ENCODE results near the gene MEIS3. TPM values are rescaled to one million over a fixed set of nuclear protein-coding genes. Genes with fewer than 3 reads are reported as not detected.

Gene MEIS3
- total RNA-seq, 2 experiments from 2014 or later: not detected

DNA sequence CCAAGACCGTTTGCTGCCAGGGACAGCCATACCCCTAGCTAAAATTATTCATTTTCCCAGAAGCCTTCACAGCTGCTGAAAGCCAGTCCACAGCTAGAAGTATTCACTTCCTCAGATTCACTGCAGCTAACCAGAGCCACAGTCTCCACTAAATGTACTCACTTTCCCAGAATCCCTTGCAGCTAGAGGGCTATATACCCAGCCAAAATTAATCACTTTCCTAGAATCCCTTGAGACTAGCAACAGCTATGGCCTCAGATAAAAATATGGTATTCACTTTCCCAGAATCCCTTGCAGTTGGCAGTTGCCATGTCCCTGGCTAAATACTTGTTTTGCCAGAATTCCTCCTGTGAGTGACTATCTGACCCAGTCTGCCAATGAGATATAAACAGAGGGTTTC, 13.8 kb upstream of the MEIS3 start:
- H3K4me1 Mint-ChIP-seq (ENCODE audit: low read depth): peaks cover 34% of the 10 kb centered on the region
- CTCF ChIA-PET: interaction anchor here (0.5 to 3.0 kb wide), 10 partner anchors 13 to 303 kb away, joined by 3 to 28 read pairs (median 3); partner anchors contain the start of genes DHX34 and KPTN
- DNase-seq: no peak
- intact Hi-C loops (cut with micrococcal nuclease): no loop called here
- H3K27ac Mint-ChIP-seq: no peak overlapping the region
- H3K27me3 Mint-ChIP-seq (ENCODE audit: low read depth): peaks cover 39% of the 10 kb centered on the region
- no peak overlapping the region for H3K4me3 Mint-ChIP-seq
- no peaks in the 10 kb centered on the region for H3K9me3 Mint-ChIP-seq
- H3K36me3 Mint-ChIP-seq (ENCODE audit: low read depth): no peaks in the 10 kb centered on the region

DNA sequence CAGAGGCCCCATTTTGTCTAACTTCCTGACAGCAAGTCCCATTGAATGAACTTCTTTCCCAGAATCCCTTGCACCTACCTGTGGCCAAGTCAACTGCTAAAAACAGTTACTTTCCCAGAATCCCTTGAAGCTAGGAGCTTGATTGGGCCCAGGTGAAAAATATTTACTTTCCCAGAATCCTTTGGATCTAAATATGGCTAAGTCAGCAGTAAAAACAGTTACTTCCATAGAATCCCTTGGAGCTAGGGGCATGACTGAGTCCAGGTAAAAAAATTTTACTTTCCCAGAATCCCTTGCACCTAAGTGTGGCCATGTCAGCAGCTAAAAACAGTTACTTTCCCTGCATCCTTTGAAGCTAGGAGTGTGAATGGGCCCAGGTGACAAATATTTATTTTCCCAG, 13.2 kb upstream of the MEIS3 start:
- Mint-ChIP-seq H3K9me3 (no peaks in the 10 kb centered on the region), H3K27me3 (ENCODE audit: low read depth) (peaks cover 35% of the 10 kb centered on the region), H3K4me3 (no peak overlapping the region), H3K36me3 (ENCODE audit: low read depth) (no peaks in the 10 kb centered on the region), H3K27ac (no peak overlapping the region), H3K4me1 (ENCODE audit: low read depth) (peaks cover 34% of the 10 kb centered on the region)
- intact Hi-C loops (cut with micrococcal nuclease): no loop called here
- CTCF ChIA-PET: interaction anchor here (0.6 to 3.0 kb wide), 7 partner anchors 52 to 275 kb away, joined by 3 to 28 read pairs (median 3); partner anchors contain the start of genes DHX34 and KPTN
- no peak for DNase-seq

DNA sequence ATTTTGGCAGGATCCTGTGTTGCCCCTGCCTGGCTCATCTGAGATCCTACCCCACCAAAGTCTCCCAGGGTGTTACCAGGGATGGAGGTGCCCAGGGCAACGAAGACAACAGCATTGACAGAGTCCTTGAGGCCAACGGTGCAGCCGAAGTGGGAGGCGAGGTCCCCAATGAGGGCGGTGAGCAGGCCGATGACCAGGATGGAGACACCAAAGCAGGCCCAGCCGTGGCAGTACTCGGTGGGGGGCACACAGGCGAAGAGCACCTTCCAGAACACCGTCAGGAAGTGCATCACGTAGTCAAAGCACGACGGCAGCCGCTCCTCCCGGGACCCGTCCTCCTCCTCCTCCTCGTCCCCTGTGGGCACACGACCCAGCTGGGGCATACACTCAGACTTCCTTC, 12.8 kb upstream of the MEIS3 start:
- no peak for DNase-seq
- Mint-ChIP-seq H3K27ac (no peak overlapping the region), H3K4me1 (ENCODE audit: low read depth) (peaks cover 31% of the 10 kb centered on the region), H3K36me3 (ENCODE audit: low read depth) (no peaks in the 10 kb centered on the region), H3K27me3 (ENCODE audit: low read depth) (peaks cover 35% of the 10 kb centered on the region), H3K4me3 (no peak overlapping the region), H3K9me3 (no peaks in the 10 kb centered on the region)
- CTCF ChIA-PET: interaction anchor here (0.6 to 2.8 kb wide), 4 partner anchors 83 to 276 kb away, joined by 3 to 28 read pairs (median 3); partner anchors contain the start of gene DHX34
- intact Hi-C loops (cut with micrococcal nuclease): no loop called here

DNA sequence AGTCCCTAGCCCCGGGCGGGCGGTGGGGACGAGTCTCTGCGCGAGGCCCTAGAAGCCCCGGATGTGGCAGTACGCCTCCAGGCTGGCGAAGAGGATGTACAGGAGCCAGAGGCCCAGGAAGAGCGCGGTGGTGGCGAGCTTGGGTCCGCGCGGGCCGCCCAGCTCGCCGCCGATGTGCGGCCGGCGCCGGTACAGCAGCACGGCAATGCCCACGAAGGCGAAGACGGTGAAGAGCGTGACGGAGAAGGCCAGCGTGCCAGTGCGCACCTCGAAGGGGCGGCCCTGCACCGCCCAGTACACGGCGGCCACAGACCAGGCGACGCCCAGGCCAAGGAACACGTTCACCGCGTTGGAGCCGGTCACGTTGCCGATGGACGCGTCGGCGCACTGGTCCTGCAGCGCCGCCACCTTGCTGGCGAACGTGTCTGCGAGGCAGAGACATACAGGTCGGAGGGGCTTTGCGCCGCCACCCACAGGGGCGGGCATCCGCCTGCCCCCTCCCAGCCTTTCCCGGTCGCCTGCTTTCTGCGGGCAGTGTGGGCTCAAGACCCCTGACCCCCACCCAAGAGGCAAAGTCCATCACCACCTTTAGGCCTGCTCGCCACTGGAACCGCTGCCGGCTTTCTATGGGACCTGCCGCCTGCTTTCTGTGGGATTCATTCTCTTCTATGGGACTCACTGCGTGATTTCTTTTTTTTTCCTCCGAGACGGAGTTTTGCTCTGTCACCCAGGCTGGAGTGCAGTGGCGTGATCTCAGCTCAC, 10.9 kb upstream of the MEIS3 start:
- intact Hi-C loops (cut with micrococcal nuclease): no loop called here
- Mint-ChIP-seq H3K4me3 (peak overlapping the region; percentile 45), H3K27me3 (ENCODE audit: low read depth) (peaks cover 39% of the 10 kb centered on the region), H3K4me1 (ENCODE audit: low read depth) (peaks cover 17% of the 10 kb centered on the region), H3K27ac (no peak overlapping the region), H3K9me3 (no peaks in the 10 kb centered on the region), H3K36me3 (ENCODE audit: low read depth) (no peaks in the 10 kb centered on the region)
- peak; percentile 50 for DNase-seq
- CTCF ChIA-PET: interaction anchor here (0.5 to 2.2 kb wide), 5 partner anchors 55 to 277 kb away, joined by 3 to 8 read pairs (median 3); partner anchors contain the start of gene DHX34

DNA sequence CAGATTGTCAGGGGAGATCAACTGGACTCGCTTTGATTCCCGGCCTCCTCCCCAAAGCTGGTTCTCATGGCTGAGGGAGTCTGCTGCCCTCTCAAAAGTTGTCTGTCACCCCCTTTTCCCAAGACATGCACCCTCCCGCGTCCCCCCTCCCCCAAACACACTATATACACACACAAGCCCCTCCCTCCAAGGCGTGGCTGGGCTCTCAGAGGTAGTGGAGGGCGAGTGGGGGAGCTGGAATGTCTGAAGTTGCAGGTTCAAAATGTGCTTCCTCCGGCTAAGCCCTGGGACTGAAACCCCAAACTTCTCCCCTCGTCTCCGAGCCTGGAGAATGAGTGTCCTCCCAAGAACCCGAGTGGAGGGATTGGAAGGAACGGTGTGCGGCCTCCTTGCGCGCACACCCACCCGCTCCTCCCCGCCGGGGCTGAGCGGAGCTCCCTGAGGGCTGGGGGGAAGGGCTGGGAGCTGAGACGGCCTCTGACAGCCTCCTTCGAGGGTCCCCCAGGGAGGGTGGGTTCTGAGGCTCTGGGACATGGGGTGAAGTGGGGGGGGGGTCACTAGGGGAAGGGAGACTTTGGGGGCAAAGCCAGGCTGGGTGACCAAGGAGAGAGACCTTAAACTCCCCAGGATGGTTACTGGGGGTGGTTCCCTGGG, 9.9 kb upstream of the MEIS3 start:
- H3K27me3 Mint-ChIP-seq (ENCODE audit: low read depth): peaks cover 43% of the 10 kb centered on the region

DNA sequence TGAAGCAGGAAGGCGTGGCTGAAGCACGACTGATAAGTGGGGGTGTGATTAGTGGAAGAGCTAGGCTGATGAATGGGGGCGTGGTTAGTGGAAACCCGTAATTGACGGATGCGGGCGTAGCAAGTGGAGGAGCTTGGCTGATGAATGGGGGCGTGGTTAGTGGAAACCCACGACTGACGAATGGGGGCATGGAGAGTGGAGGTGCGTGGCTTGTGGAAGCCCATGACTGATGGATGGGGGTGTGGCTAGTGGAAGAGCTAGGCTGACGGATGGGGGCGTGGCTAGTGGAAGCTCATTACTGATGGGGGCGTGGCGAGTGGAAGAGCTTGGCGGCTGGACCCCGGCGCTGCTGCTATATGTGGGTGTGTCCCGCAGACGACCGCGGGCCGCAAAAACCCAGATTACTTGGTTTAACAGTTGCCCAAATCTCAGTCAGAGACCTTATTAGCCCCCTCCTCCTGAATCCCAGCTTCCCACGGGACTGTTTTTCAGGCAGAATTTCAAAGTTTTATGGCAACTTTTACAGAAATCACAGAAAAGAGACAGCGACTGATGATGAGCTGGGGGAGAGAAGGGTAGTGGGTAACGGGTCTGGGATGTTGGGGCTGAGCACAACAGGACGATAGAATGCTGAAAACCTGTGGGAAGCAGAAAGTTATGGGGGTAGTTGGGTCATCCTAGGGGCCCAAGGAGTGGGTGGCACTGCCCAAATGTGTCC, 9.0 kb upstream of the MEIS3 start:
- peak; percentile 94 for DNase-seq
- CTCF ChIA-PET: interaction anchor here (0.5 to 2.0 kb wide), 23 partner anchors 8 to 661 kb away, joined by 3 to 13 read pairs (median 3); partner anchors contain the start of genes DHX34, EHD2, KPTN and MEIS3
- intact Hi-C loops (cut with micrococcal nuclease): loop anchor here (1.0 to 5.0 kb wide), 2 partner anchors 37 to 146 kb away; no protein-coding TSS in a partner anchor
- Mint-ChIP-seq H3K4me1 (ENCODE audit: low read depth) (peaks cover 15% of the 10 kb centered on the region), H3K27me3 (ENCODE audit: low read depth) (peaks cover 49% of the 10 kb centered on the region), H3K9me3 (no peaks in the 10 kb centered on the region), H3K27ac (no peak overlapping the region), H3K4me3 (no peak overlapping the region), H3K36me3 (ENCODE audit: low read depth) (no peaks in the 10 kb centered on the region)

More for the DNA sequence above, 9.9 kb upstream of the MEIS3 start:
- Mint-ChIP-seq H3K9me3 (no peaks in the 10 kb centered on the region), H3K4me3 (peak overlapping the region; percentile 45), H3K36me3 (ENCODE audit: low read depth) (no peaks in the 10 kb centered on the region), H3K27ac (no peak overlapping the region), H3K4me1 (ENCODE audit: low read depth) (peaks cover 15% of the 10 kb centered on the region)
- intact Hi-C loops (cut with micrococcal nuclease): loop anchor here (5.0 kb wide), 1 partner anchor 147 kb away; no protein-coding TSS in a partner anchor
- CTCF ChIA-PET: interaction anchor here (0.5 to 2.2 kb wide), 11 partner anchors 7 to 305 kb away, joined by 3 to 13 read pairs (median 3); partner anchors contain the start of genes DHX34 and EHD2
- no peak for DNase-seq

DNA sequence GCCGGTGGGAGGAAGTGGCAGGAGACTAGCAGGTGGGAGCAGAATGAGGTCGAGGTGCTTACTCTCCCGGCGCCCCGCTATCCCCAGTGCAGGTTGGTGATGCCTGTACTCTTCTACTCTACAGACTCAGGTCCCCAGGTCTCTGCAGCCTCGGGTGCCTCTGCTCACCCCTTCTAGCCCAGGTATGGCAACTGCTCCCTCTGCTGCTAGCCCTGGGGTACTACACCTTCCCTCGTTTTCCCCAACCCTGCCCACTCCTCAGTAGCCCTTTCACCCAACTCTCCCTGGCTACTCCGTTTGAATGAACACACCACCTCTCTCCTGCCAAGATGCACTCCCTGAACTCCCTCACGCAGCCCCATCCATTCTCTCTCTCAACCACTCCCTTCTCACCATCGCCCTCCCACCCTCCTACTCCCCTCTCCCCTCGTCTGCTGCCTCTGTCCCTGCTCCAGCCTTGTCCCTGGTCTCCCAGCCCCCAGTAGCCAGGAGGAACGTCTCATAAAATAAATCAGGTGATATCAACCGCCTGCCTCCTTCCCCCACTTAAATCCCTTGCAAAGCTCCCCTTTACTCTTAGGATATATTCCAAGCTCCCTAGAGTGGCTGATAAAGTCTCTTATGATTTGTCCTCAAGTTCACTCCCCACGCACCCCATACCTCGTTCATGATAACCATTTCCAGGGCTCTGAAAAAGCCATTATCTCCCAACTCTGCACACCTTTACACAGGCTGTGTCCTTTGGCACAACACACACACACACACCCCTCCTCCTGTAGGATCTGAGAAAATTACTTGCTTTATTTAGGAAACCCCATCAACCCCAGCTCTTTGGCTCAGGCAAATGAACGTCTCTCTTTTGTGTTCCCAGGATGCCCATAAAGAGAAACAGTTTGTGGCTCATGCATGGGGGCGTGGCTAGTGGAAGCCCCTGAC, 8.2 kb upstream of the MEIS3 start:
- CTCF ChIA-PET: interaction anchor here (0.6 to 2.0 kb wide), 21 partner anchors 9 to 660 kb away, joined by 3 to 13 read pairs (median 3); partner anchors contain the start of genes DHX34, EHD2, KPTN and MEIS3
- DNase-seq: peak; percentile 83
- Mint-ChIP-seq H3K27me3 (ENCODE audit: low read depth) (peaks cover 58% of the 10 kb centered on the region), H3K36me3 (ENCODE audit: low read depth) (no peaks in the 10 kb centered on the region), H3K9me3 (no peaks in the 10 kb centered on the region), H3K27ac (no peak overlapping the region), H3K4me3 (peak overlapping the region; percentile 28), H3K4me1 (ENCODE audit: low read depth) (peaks cover 17% of the 10 kb centered on the region)
- intact Hi-C loops (cut with micrococcal nuclease): loop anchor here (1.0 to 5.0 kb wide), 3 partner anchors 36 to 145 kb away; no protein-coding TSS in a partner anchor

DNA sequence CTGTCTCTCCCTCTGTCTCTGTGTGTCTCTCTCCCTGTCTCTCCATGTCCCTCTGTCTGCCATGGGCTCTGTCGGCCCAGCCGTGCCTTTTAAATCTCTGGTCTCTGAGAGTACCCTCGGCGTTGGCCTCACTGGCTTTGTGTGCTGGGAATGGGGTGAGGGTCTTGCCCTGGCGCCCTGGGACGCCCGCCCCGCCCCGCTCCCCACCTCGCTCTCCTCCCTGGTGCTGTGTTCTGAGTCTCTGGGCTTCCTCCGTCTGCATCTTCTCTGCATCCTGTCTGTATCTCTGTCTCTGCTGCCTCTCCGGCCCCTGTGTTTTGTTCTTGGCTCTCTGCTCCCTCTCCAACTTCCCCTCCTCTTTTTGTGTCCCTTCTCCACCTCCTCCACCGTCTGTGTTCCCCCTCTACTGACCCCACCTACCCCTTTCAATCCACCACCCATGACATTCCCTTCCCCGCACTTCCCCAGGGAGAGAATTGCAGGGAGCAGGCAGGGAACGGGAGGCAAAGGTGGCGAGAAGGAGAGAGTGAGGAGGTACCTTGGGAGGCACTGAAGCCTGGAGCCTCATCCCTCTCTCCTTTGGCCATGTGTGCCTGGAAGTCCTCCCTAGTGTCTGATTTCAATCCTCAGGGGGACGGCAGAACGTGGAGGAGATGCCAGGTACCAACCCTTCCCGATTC, 4.0 kb upstream of the MEIS3 start:
- no peak overlapping the region for H3K4me3 Mint-ChIP-seq
- intact Hi-C loops (cut with micrococcal nuclease): no loop called here
- CTCF ChIA-PET: no interaction called here
- peaks cover 68% of the 10 kb centered on the region for H3K27me3 Mint-ChIP-seq (ENCODE audit: low read depth)
- no peaks in the 10 kb centered on the region for H3K9me3 Mint-ChIP-seq
- no peak overlapping the region for H3K27ac Mint-ChIP-seq
- no peaks in the 10 kb centered on the region for H3K36me3 Mint-ChIP-seq (ENCODE audit: low read depth)
- DNase-seq: no peak
- peaks cover 32% of the 10 kb centered on the region for H3K4me1 Mint-ChIP-seq (ENCODE audit: low read depth)

DNA sequence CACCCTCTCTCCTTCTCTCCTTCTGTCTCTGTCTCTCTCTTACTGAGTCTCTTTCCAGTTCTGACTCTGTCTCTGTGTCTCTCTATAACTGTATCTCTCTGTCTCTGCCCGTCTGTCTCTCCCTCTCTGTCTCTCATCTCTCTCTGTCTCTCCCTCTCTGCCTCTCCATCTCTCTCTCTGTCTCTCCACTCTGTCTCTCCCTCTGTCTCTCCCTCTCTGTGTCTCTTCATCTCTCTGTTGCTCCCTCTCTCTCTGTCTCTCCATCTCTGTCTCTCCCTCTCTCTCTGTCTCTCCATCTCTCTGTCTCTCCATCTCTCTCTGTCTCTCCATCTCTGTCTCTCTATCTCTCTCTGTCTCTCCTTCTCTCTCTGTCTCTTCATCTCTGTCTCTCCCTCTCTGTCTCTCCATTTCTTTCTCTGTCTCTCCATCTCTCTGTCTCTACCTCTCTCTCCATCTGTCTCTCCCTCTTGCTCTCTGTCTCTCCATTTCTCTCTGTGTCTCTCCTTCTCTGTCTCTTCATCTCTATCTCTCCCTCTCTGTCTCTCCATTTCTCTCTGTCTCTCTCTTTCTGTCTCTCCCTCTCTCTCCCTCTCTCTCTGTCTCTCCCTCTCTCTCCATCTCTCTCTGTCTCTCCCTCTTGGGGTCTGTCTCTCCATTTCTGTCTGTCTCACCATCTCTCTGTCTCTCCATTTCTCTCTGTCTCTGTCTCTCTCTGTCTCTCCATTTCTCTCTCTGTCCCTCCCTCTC, 3.3 kb upstream of the MEIS3 start:
- no peak overlapping the region for H3K27ac Mint-ChIP-seq

DNA sequence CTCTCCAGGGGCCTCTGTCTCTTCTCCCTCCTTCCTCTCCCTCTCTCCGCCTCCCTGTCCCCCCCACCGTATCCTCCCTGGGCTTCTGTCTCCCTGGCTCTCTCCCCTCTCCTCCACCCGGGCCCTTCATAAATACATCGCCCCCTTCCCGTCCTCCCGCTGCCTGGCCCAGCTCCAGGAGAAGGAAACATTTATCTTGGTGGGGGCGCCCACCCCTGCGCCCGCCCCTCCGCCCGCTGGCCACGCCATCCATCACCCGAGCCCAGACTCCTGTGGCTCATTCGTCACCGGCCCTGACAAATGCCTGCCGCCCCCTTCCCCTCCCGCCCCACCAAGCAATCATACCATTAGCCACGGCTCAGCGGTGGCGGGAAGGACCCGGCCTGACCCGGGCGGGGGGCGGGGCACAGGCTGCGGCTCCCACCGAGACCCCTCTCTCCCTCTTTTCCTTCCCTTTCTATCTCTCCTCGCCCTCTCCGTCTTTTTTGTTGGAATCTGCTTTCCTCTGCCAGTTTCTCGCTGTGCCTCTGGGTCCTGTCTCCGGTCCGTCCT, 2.6 kb upstream of the MEIS3 start:
- no peak overlapping the region for H3K4me3 Mint-ChIP-seq
- no peak overlapping the region for H3K27ac Mint-ChIP-seq
- H3K9me3 Mint-ChIP-seq: no peaks in the 10 kb centered on the region
- DNase-seq: peak; percentile 37
- intact Hi-C loops (cut with micrococcal nuclease): no loop called here
- no peaks in the 10 kb centered on the region for H3K36me3 Mint-ChIP-seq (ENCODE audit: low read depth)
- H3K4me1 Mint-ChIP-seq (ENCODE audit: low read depth): peaks cover 43% of the 10 kb centered on the region
- CTCF ChIA-PET: no interaction called here
- peaks cover 77% of the 10 kb centered on the region for H3K27me3 Mint-ChIP-seq (ENCODE audit: low read depth)

More for the DNA sequence above, 3.3 kb upstream of the MEIS3 start:
- CTCF ChIA-PET: no interaction called here
- no peak for DNase-seq
- intact Hi-C loops (cut with micrococcal nuclease): no loop called here
- Mint-ChIP-seq H3K4me1 (ENCODE audit: low read depth) (peaks cover 40% of the 10 kb centered on the region), H3K9me3 (no peaks in the 10 kb centered on the region), H3K4me3 (no peak overlapping the region), H3K36me3 (ENCODE audit: low read depth) (no peaks in the 10 kb centered on the region), H3K27me3 (ENCODE audit: low read depth) (peaks cover 75% of the 10 kb centered on the region)
